GM12864 (cell line): ENCODE data around the gene MYCBP2.

Experiments
- DNase-seq: peaks from one replicate; pipeline ENCODE4 v3.0.0-alpha.2; 2011; ENCODE audit warnings: low read depth
- H3K4me3 ChIP-seq: 2 replicates; pipeline ENCODE4 v1.5.1; 2011; ENCODE audit warnings: mild to moderate bottlenecking, low read depth, low read length, control low read depth
- CTCF ChIP-seq: IDR thresholded peaks from 2 replicates; pipeline ENCODE4 v1.5.1; 2011; ENCODE audit warnings: low read depth, mild to moderate bottlenecking, moderate library complexity, low read length, control low read depth, inconsistent platforms; ENCODE audit errors: missing control alignments

The MYCBP2 gene

DNA sequence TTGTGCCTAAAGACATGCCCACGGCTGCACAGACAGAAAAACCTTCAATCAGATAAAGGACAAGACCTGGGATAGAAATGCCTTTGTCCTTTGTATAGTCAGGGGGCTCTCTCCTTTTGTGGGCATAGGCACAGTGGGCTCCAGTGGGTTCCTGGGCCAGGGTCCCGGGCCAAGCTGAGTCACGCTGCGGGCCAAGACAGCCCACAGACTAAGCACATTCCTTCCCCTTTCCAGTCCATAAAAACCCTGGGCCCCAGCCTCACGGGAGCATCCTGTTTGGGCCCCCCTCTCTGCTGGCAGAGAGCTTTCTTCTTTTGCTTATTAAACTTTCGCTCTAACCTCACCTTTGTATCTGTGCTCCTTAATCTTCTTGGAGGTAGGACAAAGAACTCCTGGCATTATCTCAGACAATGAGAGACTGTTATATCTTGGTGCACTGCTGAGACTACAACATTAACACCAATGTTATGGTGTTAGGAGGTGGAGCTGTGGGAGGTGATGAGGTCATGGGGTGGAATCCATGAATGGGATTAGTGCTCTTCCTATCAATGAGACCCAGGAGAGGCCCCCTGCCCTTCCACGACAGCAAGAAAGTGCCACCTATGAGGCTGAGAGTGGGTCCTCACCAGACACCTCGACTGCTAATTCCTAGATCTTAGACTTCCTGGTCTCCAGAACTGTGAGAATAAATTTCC is 279.1 kb downstream of the MYCBP2 start:
- TF ChIP-seq CTCF, result no peak
- no peak overlapping the region for H3K4me3 ChIP-seq

GRCh38 chr13:77042566-77043177 is 284.2 kb downstream of the MYCBP2 start:
- no peak overlapping the region for H3K4me3 ChIP-seq
- DNase-seq, result no peak
- no peak for TF ChIP-seq CTCF

More for the DNA sequence above, 279.1 kb downstream of the MYCBP2 start:
- no peak for DNase-seq

DNA sequence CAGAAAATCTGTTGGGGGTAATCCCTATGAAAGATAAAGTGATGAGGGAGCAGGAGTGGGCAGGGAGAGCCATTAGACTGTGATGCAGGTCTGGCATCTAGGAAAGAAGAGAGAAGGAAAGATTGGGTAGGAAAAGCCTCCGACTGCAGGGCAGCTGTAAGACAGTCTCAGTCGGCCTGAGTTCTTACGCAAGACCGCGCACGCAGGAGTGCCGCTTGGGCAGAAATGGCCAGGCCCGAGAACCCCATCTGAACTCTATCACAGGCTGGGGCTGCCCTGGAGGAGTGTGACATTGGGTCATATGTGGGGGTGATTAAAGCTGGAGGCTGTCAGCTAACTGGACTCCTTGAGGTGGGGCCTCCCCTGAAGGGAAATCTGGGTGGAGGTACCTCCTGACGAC is 286.1 kb downstream of the MYCBP2 start:
- no peak for TF ChIP-seq CTCF
- H3K4me3 ChIP-seq, result no peak overlapping the region
- DNase-seq, result no peak

GRCh38 chr13:77040076-77040475 is 286.8 kb downstream of the MYCBP2 start:
- TF ChIP-seq CTCF, result no peak
- no peak for DNase-seq
- H3K4me3 ChIP-seq, result no peak overlapping the region

DNA sequence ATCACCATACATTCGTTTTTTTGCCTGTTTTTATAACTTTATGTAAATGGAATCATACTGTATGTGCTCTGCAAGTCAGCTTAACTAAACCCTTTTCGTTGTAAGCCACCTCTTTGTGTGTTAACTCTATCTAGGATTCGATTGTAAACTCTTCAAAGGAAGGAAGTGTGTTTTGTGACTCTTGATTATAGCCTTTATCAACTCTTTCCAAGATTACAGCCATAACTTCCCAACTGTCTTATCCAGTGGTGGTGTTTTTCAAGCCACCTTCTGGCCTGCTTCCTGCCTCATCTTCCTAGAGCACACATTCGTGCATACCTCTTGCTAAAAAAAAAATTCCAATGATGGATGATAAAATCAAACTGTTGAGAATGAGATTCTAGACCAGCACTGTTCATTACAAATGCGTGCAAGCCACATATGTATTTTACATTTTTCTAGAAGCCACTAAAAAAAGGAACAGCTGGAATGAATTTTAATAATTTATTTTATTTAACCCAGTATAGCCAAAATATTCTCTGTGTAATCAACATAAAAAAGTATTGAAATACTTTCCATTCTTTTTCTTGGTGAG is 287.9 kb downstream of the MYCBP2 start:
- no peak overlapping the region for H3K4me3 ChIP-seq
- DNase-seq, result no peak
- TF ChIP-seq CTCF, result no peak

DNA sequence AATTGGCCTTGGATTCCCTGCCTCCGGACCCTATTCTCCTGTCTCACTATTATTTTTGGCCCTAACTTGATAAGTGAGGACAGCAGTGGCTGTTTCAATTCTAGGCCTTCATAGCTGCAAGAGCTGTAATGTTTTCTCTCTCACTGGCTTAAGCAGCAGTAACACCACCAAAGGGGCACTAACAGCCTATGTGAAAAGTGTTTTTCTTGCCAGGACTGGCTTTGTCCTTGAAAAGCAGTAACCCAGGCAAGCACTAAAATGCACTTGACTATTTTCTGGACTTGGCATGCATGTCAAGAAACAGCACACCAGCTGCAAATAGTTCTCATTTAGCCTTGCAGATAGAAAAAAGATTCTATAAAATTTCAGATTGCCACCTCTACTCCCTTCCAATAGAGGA is 290.6 kb downstream of the MYCBP2 start:
- DNase-seq, result no peak
- H3K4me3 ChIP-seq, result no peak overlapping the region
- no peak for TF ChIP-seq CTCF
